HG02885 (cell line): ENCODE measurements around the gene OST4.
A peak's percentile ranks its signal among the peaks of the same experiment; 100 is the strongest.
"Not testable (repeated sequence)": the region's sequence is repeated elsewhere in the genome, so short reads cannot be mapped to it uniquely, and the experiment has no call there.

Experiments used
- ATAC-seq: cut with Tn5 transposase; IDR thresholded peaks from one replicate; pipeline ENCODE4 v1.9.1; 2021; ENCODE audit warnings: mild to moderate bottlenecking; ENCODE audit not compliant: unreplicated experiment, poor library complexity

The OST4 gene

DNA sequence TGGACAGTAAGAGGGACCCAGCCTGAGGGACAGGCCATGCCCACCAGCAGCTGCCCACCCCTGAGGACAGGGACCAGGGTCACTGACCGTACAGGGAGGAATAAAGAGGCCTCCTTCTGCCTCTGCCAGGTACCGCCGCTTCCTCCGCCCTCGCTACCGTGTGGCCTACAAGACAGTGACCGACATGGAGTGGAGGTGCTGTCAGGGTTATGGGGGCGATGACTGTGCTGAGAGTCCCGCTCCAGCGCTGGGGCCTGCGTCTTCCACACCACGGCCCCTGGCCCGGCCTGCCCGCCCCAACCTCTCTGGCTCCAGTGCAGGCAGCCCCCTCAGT is 9.1 kb upstream of the OST4 start:
- ATAC-seq = no peak

- no peak for ATAC-seq
These were observed 8.7 kb upstream of the OST4 start for GRCh38 chr2:27080140-27080469.

DNA sequence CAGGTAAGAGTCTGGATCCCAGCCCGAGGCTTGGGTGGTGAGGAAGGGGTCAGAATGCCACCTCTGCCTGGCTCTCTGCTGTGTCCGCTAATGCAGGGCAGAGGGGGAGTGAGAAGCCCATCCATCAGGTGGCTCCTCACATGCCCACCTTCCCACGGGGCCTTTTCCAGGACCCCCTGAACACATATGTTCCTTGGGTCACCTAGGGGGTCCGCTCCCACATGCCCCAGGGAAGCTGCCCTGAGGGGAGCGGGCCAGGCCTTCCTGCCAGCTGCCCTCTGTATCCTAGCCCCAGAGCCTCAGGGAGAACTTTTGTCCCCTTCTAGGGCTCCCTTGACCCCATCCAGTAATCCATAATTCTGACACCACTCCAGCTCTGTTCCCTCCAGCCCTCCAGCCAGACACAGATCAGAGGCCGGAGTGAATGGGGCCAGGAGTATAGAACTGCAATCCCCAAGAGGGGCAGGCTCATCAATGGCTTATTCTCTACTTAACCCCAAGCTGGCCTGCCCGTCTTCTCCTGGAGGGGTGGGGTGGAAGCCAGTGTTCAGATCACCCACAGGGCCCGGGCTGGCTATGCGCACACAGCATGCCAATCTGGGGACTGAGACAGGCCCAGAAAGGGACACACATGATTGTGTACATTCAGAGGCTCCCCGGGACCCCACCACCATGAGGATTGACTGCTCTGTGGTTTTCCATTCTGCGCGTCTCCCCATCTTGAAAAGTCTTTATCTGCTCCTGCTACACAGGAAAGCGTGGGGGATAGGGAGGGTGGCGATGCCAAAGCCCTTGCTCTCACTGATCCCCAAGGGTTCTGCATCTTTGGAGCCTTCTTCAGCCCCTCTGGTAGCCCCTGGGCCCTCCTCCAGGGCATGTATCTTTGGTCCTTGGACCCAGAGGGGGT is 8.0 kb upstream of the OST4 start:
- no peak for ATAC-seq

DNA sequence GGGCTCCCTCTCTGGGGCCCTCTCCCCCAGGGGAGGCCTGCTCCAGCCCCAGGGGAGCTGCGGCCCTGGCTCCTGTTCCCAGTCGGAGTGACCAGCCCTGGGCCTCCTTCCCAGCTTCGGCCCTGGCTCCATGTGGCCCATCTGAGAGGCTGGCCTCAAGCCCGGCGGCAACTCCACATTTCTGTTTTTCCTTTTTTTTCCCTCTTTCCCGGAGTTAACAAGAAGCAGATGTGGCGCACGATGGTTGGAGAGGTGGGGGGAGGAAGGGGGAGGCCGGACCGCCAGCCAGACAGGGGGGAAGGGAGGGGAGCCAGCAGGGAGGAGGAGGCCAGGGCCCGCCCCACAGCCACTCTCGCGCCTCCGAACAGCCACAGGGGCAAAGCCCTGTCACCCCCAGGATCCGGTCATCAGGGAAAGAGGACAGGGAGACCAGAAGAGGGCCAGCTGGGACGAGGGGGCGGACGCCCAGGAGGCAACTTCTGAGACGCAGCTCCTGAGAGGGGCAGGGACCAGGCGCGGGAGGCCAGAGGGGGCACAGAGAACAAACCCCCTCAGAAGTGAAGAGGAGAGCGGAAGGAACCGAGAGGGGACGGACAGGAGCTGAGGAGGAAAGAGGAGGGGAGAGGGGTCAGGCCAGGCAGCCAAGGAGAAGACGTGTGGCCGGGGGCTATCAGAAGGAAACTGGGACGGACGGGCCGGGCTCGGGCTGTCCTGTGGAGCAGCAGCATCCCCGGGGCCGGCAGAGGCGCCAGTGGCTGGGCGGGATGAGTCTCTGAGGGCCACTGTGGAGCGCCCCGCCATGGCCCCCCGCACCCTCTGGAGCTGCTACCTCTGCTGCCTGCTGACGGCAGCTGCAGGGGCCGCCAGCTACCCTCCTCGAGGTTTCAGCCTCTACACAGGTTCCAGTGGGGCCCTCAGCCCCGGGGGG is 7.1 kb upstream of the OST4 start, which contains the start of gene EMILIN1:
Gene EMILIN1 (plus strand): TSS at position 349 of the 928 bp plus-strand sequence. CDS start 451 bp downstream, at position 800.
- no peak for ATAC-seq

GRCh38 chr2:27077231-27077630 is 5.8 kb upstream of the OST4 start:
- no peak for ATAC-seq

DNA sequence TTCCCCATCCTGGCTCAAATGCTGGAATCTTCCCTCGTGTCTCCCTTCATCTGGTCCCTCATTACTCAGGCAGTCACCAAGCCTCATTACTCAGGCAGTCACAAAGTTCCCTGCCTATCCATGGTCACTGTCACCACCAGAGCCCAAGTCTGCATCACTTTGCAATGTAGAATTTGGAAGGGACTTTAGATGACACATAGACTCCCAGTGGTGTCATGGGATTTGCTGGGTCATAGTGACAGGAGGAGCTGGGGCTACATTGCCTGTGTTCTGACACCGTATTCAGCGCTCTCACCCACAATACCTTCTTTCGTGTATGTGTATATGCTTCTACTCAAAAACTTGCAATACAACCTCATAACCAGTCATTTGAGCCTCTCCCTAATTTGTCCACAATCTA is 4.9 kb upstream of the OST4 start:
- no peak for ATAC-seq

GRCh38 chr2:27075566-27075871 is 4.1 kb upstream of the OST4 start:
- ATAC-seq = not testable (repeated sequence)

DNA sequence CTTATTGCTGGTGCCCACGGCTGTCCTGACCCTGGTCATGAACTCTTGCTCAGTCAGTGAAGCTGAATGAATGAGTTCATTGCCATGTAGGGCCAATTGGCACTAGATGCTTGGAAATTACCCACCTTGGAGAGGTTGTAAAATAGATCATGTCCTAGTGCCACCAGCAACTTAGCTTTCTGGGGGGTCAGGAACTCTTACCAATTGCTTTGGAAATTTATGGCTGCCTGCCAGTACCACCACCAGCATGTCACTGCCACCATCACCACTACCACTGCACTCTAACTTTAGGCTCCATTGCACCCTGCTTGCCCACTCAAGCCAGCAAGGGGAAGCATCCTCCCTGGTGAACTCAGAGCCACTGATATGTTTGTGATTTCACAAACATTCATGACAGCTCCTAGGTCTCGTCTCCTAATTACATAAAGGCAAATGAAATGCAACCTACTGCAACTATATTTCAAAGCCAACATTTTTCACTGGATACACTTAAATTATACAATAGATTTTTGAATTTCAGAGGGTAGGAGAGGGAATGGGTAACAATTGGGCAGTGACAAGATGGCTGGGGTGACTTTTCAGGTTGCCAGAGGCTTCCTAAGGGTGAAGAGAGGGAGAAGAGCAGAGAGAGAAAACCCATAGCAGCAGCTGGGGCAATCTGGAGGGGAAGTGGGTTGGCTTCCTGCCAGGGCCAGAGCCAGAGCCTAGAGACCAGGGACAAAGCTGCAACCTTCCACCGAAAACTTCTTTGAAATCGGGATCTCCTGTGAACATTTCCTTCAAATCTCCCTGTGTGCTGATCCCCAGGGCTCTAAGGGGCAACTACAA is 3.5 kb upstream of the OST4 start:
- ATAC-seq = no peak

DNA sequence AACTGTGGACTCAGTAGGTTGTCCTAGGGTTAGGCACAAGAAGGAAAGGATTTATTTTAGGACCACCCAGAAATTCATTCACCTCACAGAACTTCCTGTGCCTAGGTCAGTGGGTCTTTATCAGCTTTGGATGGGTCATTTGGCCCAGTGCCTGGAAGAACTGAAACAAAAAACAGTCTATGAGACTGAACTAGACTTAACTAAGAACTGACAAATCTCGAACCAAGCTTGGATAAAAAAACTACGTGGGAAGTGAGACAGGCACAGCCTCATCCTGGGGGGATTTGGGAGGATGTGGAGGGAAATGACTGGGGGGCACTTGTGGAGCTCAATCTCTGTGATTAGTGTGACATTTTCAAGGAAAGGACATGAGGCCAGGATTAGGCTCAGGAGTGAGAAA is 2.3 kb upstream of the OST4 start:
- no peak for ATAC-seq

DNA sequence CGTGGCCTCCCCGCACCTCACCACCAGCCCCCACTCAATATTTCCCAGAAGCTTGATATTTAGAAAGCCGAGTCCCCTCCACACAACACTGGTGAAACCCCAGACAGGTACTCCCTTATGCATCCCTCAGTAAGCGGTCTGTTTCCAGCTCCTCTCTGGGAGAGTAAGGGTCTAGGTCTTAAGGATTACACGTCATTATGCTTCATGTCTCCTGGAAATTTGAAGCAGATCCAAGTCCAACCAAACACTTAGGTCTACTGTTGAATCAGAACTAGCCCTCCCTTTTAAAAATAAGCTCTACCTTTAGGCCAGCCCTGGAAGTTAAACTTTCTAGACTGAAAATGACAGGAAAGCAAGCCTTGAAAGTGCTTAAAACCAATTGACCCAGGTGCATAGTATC is 1.5 kb upstream of the OST4 start:
- no peak for ATAC-seq

GRCh38 chr2:27071990-27072830 is 756 bp upstream of the OST4 start:
- ATAC-seq = peak; percentile 10

DNA sequence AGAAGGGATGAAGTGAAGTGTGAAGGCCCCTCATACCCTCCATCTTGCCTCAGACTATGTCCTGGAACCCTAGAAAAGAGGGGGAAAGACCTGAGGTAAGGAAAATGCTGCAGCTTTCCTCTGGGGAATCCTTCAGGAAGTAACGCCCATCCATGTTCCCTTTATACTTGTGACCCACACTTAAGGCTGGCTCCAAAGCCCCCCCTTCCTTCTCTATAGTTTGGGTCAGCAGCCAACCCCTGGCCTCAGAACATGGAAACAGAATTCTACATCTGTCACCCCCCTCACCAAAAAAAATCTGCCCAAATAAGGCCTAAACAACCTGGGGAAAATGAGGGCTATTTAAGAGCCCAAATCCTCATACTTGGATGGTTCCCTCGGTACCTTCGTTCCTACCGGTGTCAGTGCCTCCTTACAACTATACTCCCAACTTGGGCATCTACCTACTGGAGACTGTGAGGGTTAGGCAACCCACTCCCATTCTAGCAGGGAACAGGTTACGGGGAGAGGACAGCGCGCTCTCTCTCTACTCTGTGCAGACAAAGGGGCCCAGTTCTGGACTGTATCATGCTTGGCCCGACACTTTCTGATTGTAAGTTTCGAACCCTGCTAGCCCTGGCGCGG is 689 bp downstream of the OST4 start:
- peak; percentile 10 for ATAC-seq

DNA sequence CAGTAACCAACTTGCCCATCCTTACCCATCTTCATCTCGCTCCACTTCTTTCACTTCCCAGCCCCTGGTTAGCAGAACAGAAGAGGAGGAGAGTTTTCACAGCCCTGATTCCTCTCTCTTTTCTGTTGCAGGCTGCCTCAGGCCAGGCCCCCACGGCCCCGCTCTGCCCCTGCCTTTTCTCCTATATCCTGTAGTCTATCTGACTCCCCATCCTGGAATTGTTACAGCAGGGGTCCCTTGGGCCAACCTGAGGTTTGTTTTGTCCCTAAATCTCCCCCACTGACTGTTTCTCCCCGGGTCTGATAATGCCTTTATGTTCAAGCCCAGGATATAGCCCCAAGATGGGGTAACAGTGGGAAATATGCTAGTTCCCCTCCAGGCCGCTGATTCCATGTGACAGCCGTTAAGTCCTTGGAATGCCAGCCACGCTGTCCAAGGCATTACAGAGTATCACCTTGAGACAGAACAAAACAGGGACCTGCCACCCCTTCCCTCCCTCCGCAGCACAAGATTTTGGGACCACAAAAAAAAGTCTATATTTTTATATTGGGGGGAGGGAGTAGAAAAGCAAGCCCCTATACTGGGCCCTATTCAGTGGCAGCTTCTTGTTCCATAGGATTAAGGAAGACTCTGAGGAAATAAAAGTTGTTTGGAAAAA is 1.4 kb downstream of the OST4 start:
- no peak for ATAC-seq

- no peak for ATAC-seq
These were observed 2.0 kb downstream of the OST4 start for GRCh38 chr2:27069436-27069835.

DNA sequence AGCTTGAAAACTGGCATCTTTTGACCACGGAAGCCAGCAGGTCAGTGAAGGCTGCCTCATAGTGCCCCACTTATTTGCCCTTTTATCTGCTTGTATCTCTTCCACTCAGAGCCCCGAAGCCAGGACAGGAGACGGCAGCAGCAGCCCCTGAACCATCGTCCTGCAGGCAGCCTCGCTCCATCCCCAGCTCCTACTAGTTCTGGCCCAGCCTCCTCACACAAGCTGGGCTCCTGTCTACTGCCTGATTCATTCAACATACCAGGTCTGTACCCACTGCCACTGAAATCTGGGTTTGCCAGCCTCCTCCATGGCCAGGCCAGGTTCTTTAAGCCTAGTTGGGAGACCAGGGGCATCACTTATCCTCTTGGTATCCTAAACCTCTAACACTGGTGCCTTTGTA is 4.1 kb downstream of the OST4 start:
- ATAC-seq = no peak

DNA sequence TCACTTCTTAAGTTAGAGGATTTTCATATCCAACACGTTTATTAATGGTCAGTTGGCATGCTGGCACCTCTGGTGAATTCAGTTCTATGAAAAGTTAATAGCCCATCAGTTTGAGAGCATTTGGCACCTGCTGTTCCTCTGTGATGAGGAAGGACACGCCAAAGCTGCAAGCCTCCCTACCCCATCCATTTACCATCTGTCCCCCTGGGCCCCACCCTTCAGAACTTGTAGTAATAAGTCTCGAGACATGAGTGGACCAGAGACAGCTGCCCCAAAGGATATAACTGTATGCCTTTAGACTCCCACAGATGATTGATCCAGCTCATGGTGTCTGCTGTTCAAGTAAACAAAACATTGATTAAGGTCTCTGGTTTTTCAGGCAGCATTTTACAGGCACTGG is 6.3 kb downstream of the OST4 start:
- no peak for ATAC-seq

GRCh38 chr2:27060323-27060722 is 11.1 kb downstream of the OST4 start:
- ATAC-seq = no peak

- ATAC-seq = no peak
These were observed 12.2 kb downstream of the OST4 start for GRCh38 chr2:27059141-27059820.
